GM06990 (cell line): ENCODE results near the gene PSME3IP1.

Experiments used
- DNase-seq: peaks from one replicate; pipeline ENCODE4 v3.0.0-alpha.2; 2011; ENCODE audit not compliant: insufficient read length; ENCODE audit errors: extremely low read depth
- H3K27me3 ChIP-seq: replicated peaks from 2 replicates; pipeline ENCODE4 v1.6.0; 2011; ENCODE audit warnings: low read length; ENCODE audit not compliant: control insufficient read depth, insufficient read depth
- H3K36me3 ChIP-seq: 2 replicates; pipeline ENCODE4 v1.5.1; 2011; ENCODE audit warnings: low read length; ENCODE audit not compliant: control insufficient read depth, insufficient read depth
- H3K4me3 ChIP-seq: replicated peaks from 2 replicates; pipeline ENCODE4 v1.5.1; 2011; ENCODE audit warnings: low read depth, mild to moderate bottlenecking, control low read depth, low read length
- TF ChIP-seq, protein P1 (sequence below): IDR thresholded peaks from 2 replicates; pipeline ENCODE4 v1.5.1; 2011; ENCODE audit warnings: low read length, control low read depth, mild to moderate bottlenecking, inconsistent platforms; ENCODE audit not compliant: insufficient read depth, poor library complexity, severe bottlenecking

Gene PSME3IP1

DNA sequence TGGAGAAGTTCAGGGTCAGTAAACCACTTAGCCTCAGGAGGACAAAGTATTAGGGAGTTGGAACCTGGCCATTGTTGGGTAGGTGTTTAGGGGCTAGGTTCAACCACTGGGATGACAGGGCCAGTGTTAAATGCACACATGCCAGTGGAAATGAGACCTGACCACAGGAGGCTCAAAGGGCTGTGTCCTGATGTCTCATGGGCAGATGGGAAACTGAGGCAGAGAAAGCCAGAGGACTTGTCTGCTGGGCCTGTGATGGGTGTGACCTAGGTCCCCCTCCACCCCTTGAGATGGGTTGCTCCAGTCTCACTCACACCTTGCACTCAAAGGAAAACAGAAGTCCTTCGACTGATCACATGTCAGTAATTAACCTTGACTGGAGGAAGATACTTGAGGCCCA lies 77.4 kb downstream of the PSME3IP1 start:
- H3K27me3 ChIP-seq = no peaks in the 10 kb centered on the region
- TF ChIP-seq, protein P1, sequence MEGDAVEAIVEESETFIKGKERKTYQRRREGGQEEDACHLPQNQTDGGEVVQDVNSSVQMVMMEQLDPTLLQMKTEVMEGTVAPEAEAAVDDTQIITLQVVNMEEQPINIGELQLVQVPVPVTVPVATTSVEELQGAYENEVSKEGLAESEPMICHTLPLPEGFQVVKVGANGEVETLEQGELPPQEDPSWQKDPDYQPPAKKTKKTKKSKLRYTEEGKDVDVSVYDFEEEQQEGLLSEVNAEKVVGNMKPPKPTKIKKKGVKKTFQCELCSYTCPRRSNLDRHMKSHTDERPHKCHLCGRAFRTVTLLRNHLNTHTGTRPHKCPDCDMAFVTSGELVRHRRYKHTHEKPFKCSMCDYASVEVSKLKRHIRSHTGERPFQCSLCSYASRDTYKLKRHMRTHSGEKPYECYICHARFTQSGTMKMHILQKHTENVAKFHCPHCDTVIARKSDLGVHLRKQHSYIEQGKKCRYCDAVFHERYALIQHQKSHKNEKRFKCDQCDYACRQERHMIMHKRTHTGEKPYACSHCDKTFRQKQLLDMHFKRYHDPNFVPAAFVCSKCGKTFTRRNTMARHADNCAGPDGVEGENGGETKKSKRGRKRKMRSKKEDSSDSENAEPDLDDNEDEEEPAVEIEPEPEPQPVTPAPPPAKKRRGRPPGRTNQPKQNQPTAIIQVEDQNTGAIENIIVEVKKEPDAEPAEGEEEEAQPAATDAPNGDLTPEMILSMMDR = no peak
- no peak for DNase-seq
- H3K36me3 ChIP-seq = no peaks in the 10 kb centered on the region
- H3K4me3 ChIP-seq = no peak overlapping the region

DNA sequence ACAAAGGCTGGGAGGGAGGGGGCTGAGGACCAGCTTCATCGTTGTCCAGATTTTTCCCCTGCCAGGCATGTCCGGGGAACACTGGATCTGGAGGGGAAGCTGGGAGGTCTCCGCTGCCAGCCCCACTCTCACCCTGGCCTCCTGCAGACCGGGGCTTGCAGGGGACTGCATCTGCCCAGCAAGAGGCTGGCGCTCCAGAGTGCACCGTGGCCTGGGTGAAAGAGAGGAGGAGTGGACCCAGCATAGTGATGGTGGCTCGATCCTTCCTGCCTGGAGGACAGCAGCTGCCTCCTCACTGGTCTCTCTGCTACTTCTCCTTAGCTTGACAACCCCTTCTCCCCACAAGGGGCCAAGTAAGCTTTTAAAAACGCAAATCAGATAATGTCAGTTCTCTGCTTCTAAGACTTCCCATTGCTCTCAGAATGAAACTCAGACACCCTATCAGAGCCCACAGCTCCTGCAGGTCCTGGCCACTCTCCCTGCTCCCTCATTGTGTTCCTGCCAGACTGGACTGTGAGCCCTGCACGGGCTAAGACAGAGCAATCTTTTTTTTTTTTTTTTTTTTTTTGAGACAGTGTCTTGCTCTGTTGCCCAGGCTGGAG lies 78.4 kb downstream of the PSME3IP1 start:
- DNase-seq = no peak
- TF ChIP-seq, protein P1 = no peak
- no peaks in the 10 kb centered on the region for H3K27me3 ChIP-seq
- no peaks in the 10 kb centered on the region for H3K36me3 ChIP-seq
- H3K4me3 ChIP-seq = no peak overlapping the region

DNA sequence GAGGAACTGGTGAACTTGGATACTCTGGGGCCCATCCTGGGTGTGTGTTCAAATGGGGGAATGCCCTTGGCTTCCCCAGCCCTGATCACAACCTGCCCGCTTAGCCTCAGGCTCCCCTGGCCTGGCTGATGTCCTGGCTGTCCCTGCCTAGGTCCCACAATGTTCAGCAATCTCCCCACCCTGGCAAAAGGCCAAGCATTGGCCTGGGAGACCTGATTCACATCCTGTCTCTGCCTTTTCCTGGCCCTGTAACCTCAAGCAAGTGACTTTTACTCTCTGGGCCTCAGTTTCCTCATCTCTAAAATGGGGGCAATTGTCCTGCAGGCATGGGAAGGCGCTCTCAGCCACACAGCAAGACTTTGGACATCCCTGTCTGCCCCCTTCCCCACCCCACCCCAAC lies 79.1 kb downstream of the PSME3IP1 start:
- Histone ChIP-seq H3K27me3 (no peaks in the 10 kb centered on the region), H3K4me3 (no peak overlapping the region), H3K36me3 (no peaks in the 10 kb centered on the region)
- DNase-seq = no peak
- TF ChIP-seq, protein P1 = no peak

DNA sequence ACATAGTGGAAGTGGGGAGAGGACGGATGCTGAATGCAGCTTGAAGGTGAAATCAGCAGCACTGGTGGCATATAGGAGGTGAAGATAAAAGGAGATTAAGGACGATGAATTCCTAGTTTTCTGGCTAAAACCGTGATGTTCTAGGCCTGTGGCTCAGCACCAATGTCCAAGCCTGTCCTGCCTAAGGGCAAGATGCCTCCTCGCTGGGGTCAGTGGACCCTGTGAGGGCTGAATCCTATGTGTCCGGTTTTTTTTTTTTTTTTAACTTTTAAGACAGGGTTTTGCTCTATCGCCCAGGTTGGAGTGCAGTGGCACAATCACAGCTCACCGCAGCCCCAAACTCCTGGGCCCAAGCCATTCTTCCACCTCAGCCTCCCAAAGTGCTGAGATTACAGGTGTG lies 80.7 kb downstream of the PSME3IP1 start:
- Histone ChIP-seq H3K4me3 (no peak overlapping the region), H3K36me3 (no peaks in the 10 kb centered on the region), H3K27me3 (no peaks in the 10 kb centered on the region)
- TF ChIP-seq, protein P1 = no peak
- no peak for DNase-seq

DNA sequence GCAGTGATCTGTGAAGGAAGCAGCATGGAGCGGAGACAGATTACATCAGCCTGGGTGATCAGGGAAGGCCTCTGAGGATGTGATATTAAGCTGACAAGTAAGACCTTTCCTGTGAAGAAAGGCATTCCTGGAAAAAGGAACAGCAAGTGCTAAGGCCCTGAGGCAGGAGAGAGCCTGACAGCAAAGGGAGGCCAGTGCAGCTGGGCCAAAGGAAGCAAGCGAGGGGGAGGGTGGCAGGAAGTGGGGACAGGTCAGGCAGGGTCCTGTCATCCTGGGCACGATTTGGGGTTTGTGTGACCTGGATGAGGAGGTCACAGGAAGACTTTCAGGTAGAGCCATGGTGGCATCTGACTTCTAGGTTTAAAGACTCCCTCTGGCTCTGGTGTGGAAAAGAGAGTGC lies 81.1 kb downstream of the PSME3IP1 start:
- no peak overlapping the region for H3K4me3 ChIP-seq
- H3K36me3 ChIP-seq = no peaks in the 10 kb centered on the region
- no peaks in the 10 kb centered on the region for H3K27me3 ChIP-seq
- TF ChIP-seq, protein P1 = no peak
- no peak for DNase-seq
